ENCODE measurements around the gene RPS14.
A peak's percentile ranks its signal among the peaks of the same experiment; 100 is the strongest.

Gene RPS14

DNA sequence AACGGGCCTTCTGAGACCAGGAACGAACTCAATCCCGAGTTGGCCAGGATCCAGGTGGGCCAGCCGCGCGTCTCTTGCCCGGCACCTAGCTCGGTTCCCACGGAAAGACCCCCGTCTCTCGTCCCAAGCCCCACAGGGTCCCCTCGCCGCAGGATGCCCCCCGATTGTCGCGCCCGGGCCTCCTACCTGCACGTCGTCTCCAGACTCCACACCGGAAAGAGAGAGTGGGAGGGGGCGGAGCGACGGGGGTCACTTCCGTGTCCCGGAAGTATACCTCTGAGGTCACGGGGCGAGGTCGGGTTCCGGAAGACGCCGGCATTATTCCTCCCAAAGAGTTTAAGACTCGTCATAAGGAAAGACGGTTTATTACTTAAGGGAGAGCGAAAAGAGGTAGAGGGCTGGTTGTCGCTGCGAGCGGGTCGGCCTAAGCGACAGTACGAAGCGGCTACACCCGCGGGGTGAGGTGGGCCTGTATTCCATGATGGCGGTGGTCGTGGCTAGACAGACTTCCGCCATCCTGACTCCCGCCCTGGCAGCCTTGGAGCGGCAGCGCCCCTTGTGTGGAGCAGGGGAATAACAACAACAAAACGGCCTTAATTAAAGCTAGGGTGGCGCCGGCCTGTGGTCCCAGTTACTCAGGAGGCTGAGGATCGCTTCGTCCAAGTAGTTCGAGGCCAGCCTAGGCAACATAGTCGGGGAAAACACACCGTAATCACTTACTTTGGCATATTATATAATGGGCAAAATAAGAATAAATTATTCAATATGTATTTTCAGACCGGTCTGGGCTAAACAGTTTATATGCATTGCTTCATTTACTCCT lies at the start of gene RPS14:
Gene RPS14, minus strand, starts transcription at position 223 of the 823 bp plus-strand sequence. CDS start 2,006 bp downstream, outside the sequence.
- TF ChIP-seq, protein P1, sequence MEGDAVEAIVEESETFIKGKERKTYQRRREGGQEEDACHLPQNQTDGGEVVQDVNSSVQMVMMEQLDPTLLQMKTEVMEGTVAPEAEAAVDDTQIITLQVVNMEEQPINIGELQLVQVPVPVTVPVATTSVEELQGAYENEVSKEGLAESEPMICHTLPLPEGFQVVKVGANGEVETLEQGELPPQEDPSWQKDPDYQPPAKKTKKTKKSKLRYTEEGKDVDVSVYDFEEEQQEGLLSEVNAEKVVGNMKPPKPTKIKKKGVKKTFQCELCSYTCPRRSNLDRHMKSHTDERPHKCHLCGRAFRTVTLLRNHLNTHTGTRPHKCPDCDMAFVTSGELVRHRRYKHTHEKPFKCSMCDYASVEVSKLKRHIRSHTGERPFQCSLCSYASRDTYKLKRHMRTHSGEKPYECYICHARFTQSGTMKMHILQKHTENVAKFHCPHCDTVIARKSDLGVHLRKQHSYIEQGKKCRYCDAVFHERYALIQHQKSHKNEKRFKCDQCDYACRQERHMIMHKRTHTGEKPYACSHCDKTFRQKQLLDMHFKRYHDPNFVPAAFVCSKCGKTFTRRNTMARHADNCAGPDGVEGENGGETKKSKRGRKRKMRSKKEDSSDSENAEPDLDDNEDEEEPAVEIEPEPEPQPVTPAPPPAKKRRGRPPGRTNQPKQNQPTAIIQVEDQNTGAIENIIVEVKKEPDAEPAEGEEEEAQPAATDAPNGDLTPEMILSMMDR (conservative IDR thresholded peaks at IDR 0.05): peak; percentile 95
- peak within 1 kb of the TSS; percentile 94 for H3K27ac ChIP-seq

DNA sequence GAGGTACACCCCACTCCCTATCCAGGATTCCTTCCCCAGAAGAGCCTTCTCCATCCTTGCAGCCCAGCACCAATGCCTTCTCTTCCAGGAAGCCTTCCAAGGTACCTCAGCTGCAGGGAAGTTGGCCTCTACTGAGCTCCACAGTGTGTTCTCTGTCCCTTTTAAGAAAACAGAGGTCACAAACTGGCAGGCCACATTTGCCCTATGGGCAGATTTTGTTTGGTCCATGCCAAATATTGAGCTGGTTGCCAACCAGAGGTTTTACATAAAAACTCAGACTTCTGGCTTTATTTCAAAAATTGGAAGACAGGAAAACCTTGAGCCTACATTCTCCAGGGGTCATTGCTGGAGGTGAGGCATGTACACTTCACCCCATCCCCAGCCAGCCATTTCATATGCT lies 49.4 kb upstream of the RPS14 start:
- TF ChIP-seq, protein P1 (conservative IDR thresholded peaks at IDR 0.05): no peak
- no peak overlapping the region for H3K27ac ChIP-seq

DNA sequence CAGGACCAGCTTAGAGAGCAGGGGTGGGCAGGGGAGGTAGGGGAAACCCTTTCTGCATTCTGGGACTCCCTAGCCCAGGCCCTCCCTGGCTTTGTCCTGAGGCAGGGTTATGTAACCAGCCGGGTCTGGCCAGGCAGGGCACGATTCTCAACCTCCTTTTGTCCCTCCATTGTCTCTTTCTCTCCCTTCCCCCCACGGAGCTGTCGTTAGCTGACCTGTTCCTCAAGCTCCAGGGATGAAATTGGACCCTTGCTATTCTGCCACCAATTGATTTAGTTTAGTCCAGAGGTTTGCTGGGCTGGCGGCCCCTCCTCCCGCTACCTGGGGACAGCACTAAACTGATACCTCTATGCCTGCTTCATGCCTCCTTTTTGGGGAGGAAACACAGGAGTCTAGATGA lies 49.0 kb upstream of the RPS14 start:
- TF ChIP-seq, protein P1 (conservative IDR thresholded peaks at IDR 0.05): no peak
- no peak overlapping the region for H3K27ac ChIP-seq

DNA sequence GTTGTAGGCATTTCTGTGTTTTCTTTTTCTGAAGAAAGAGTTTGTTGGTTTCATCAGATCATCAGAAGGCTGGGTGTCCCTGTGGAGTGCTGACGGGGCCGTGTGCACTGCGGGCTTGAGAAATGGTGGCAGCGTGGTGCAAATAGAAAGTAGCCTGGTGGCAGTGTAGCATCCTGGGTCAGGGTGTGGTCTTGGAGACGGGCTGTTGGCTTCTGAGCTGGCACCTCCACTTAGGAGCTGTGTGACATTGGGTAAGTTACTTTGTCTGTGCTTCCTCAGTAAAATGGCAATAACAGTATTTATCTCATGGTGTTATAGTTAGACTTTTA lies 48.4 kb upstream of the RPS14 start:
- TF ChIP-seq, protein P1 (conservative IDR thresholded peaks at IDR 0.05): no peak
- H3K27ac ChIP-seq: no peak overlapping the region

DNA sequence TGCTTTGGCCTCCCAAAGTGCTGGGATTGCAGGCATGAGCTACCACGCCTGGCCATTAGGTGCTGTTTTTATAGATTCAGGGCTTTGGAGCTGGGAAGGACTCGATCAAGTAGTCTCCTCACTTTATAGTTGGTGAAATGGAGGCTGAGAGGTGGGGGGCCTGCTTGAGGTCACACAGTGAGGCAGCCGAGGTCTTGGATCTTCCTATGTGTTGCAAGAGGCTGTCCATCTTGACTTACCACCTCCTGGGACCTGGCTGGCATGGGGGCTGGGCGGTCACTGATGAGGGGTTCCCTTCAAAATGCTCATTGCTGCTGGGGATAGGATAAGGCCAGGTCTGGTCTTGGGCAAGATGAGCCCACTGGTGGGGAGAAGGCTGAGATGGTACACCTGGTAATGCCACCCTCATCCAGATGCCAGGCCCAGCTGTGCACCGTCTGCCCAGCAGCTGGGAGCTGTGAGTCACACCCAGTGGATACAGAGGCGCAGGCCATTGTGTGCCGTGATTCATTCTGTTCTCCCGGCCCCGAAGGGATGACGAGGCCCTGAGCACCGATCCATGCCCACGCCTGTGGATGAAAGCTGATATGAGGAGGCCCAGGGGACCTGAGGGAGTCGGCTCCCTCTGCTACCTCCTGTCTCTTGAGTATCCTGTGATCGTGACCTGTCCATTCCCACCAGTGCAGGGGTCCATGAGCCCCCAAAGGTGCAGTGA lies 47.9 kb upstream of the RPS14 start:
- H3K27ac ChIP-seq: no peak overlapping the region
- TF ChIP-seq, protein P1 (conservative IDR thresholded peaks at IDR 0.05): no peak

GRCh38 chr5:150496534-150496933 lies 47.0 kb upstream of the RPS14 start:
- TF ChIP-seq, protein P1 (conservative IDR thresholded peaks at IDR 0.05): no peak
- no peak overlapping the region for H3K27ac ChIP-seq

GRCh38 chr5:150496098-150496497 lies 46.6 kb upstream of the RPS14 start:
- no peak overlapping the region for H3K27ac ChIP-seq
- TF ChIP-seq, protein P1 (conservative IDR thresholded peaks at IDR 0.05): no peak

All from VCaP (cell line).